H9 (cell line): Measurements from ENCODE around the gene ATP8A2. TPM values are rescaled to one million over a fixed set of nuclear protein-coding genes. Genes with fewer than 3 reads are reported as not detected.
"Not testable (repeated sequence)": the region's sequence is repeated elsewhere in the genome, so short reads cannot be mapped to it uniquely, and the experiment has no call there.

Source experiments
- DNase-seq: peaks from one replicate; pipeline ENCODE4 v3.0.0-alpha.2; 2017
- H2AFZ ChIP-seq: one replicate; pipeline ENCODE4 v1.6.1; 2013; ENCODE audit warnings: mild to moderate bottlenecking, low read length, control low read depth, moderate library complexity
- H2AK5ac ChIP-seq: 2 replicates; pipeline ENCODE4 v1.6.1; 2013; ENCODE audit warnings: low read length, control low read depth, mixed read lengths; ENCODE audit not compliant: insufficient read length
- H2BK120ac ChIP-seq: one replicate; pipeline ENCODE4 v1.6.1; 2013; ENCODE audit warnings: low read depth, mild to moderate bottlenecking, low read length, control low read depth, inconsistent platforms; ENCODE audit not compliant: poor library complexity, severe bottlenecking
- H2BK12ac ChIP-seq: 2 replicates; pipeline ENCODE4 v1.6.1; 2013; ENCODE audit warnings: low read length, control low read depth, mixed read lengths, low read depth; ENCODE audit not compliant: insufficient read length
- H2BK15ac ChIP-seq: 2 replicates; pipeline ENCODE4 v1.6.1; 2013; ENCODE audit warnings: low read depth, low read length, control low read depth
- H2BK20ac ChIP-seq: one replicate; pipeline ENCODE4 v1.6.1; 2013; ENCODE audit warnings: low read depth, mild to moderate bottlenecking, low read length, control low read depth, inconsistent platforms; ENCODE audit not compliant: poor library complexity, severe bottlenecking
- H2BK5ac ChIP-seq: 2 replicates; pipeline ENCODE4 v1.6.1; 2013; ENCODE audit warnings: low read length, control low read depth, mixed read lengths; ENCODE audit not compliant: insufficient read length
- H3K14ac ChIP-seq: 2 replicates; pipeline ENCODE4 v1.6.1; 2013; ENCODE audit warnings: low read length, control low read depth; ENCODE audit not compliant: insufficient read depth
- H3K18ac ChIP-seq: 2 replicates; pipeline ENCODE4 v1.6.1; 2013; ENCODE audit warnings: low read depth, mild to moderate bottlenecking, mixed read lengths, low read length, control low read depth; ENCODE audit not compliant: insufficient read length
- H3K23ac ChIP-seq: 2 replicates; pipeline ENCODE4 v1.6.1; 2013; ENCODE audit warnings: low read length, control low read depth, mixed read lengths, low read depth; ENCODE audit not compliant: insufficient read length
- H3K23me2 ChIP-seq: 2 replicates; pipeline ENCODE4 v1.6.1; 2013; ENCODE audit warnings: low read depth, mild to moderate bottlenecking, mixed read lengths, low read length, control low read depth; ENCODE audit not compliant: insufficient read length, poor library complexity, severe bottlenecking
- H3K27ac ChIP-seq: 2 replicates; pipeline ENCODE4 v1.5.1; 2013; ENCODE audit warnings: low read length, control low read depth, mixed read lengths, low read depth; ENCODE audit not compliant: insufficient read length
- H3K27me3 ChIP-seq: 2 replicates; pipeline ENCODE4 v1.6.1; 2013; ENCODE audit warnings: low read length, control low read depth, inconsistent platforms; ENCODE audit not compliant: insufficient read depth
- H3K4ac ChIP-seq: 2 replicates; pipeline ENCODE4 v1.6.1; 2013; ENCODE audit warnings: low read depth, mild to moderate bottlenecking, control low read depth, inconsistent platforms, low read length, moderate library complexity
- H3K4me1 ChIP-seq: 2 replicates; pipeline ENCODE4 v1.6.1; 2013; ENCODE audit warnings: low read length, control low read depth, inconsistent platforms; ENCODE audit not compliant: insufficient read depth
- H3K4me2 ChIP-seq: 2 replicates; pipeline ENCODE4 v1.6.1; 2013; ENCODE audit warnings: low read length, control low read depth, mixed read lengths; ENCODE audit not compliant: insufficient read length, insufficient read depth
- H3K56ac ChIP-seq: 2 replicates; pipeline ENCODE4 v1.6.1; 2013; ENCODE audit warnings: low read depth, mild to moderate bottlenecking, mixed read lengths, low read length, control low read depth; ENCODE audit not compliant: insufficient read length
- H3K79me1 ChIP-seq: 2 replicates; pipeline ENCODE4 v1.6.1; 2013; ENCODE audit warnings: low read depth, mild to moderate bottlenecking, moderate library complexity, low read length, control low read depth, inconsistent platforms; ENCODE audit not compliant: insufficient read depth, poor library complexity, severe bottlenecking
- H3K79me2 ChIP-seq: 2 replicates; pipeline ENCODE4 v1.6.1; 2013; ENCODE audit warnings: low read length, control low read depth, inconsistent platforms; ENCODE audit not compliant: insufficient read depth
- H3K9ac ChIP-seq: 2 replicates; pipeline ENCODE4 v1.6.1; 2013; ENCODE audit warnings: low read length, control low read depth, mixed read lengths; ENCODE audit not compliant: insufficient read length; ENCODE audit errors: extremely low read depth
- H3K9me3 ChIP-seq: one replicate; pipeline ENCODE4 v1.6.1; 2013; ENCODE audit warnings: low read depth, low read length, inconsistent platforms; ENCODE audit not compliant: control insufficient read depth
- H3T11ph ChIP-seq: one replicate; pipeline ENCODE4 v1.6.1; 2013; ENCODE audit warnings: mild to moderate bottlenecking, low read length, control low read depth, inconsistent platforms
- H4K20me1 ChIP-seq: one replicate; pipeline ENCODE4 v1.6.1; 2013; ENCODE audit not compliant: control insufficient read depth, insufficient read length, insufficient read depth
- H4K5ac ChIP-seq: 2 replicates; pipeline ENCODE4 v1.6.1; 2013; ENCODE audit warnings: low read depth, mild to moderate bottlenecking, mixed read lengths, low read length, control low read depth; ENCODE audit not compliant: insufficient read length
- H4K8ac ChIP-seq: replicated peaks from 2 replicates; pipeline ENCODE4 v1.6.1; 2013; ENCODE audit warnings: low read length, control low read depth, mixed read lengths, low read depth; ENCODE audit not compliant: insufficient read length
- H4K91ac ChIP-seq: 2 replicates; pipeline ENCODE4 v1.6.1; 2013; ENCODE audit warnings: low read depth, mild to moderate bottlenecking, moderate library complexity, mixed read lengths, low read length, control low read depth; ENCODE audit not compliant: insufficient read length
- H3K27ac Mint-ChIP-seq, 3 experiments: 2 replicates in 2 of 3; 3 replicates in 1 of 3; pipeline ENCODE4 v1.8.0; 2020 to 2021; ENCODE audit warnings: mixed read lengths in 3 of 3, mild to moderate bottlenecking in 1 of 3, moderate library complexity in 1 of 3
- H3K27me3 Mint-ChIP-seq: 2 replicates; pipeline ENCODE4 v1.8.0; 2021; ENCODE audit warnings: low read depth, mild to moderate bottlenecking, moderate library complexity, mixed read lengths
- H3K36me3 Mint-ChIP-seq, 3 experiments: 2 replicates in 2 of 3; 3 replicates in 1 of 3; pipeline ENCODE4 v1.8.0; 2020 to 2021; ENCODE audit warnings: low read depth in 3 of 3, mixed read lengths in 3 of 3; ENCODE audit not compliant: insufficient read depth in 1 of 3
- H3K4me1 Mint-ChIP-seq, 2 experiments: 2 replicates each; pipeline ENCODE4 v1.8.0; 2020; ENCODE audit warnings: mixed read lengths in 2 of 2
- H3K4me3 Mint-ChIP-seq, 2 experiments: 2 replicates in 1 of 2; 3 replicates in 1 of 2; pipeline ENCODE4 v1.8.0; 2020 to 2021; ENCODE audit warnings: mild to moderate bottlenecking in 2 of 2, mixed read lengths in 2 of 2, moderate library complexity in 1 of 2
- H3K9me3 Mint-ChIP-seq, 2 experiments: 2 replicates in 1 of 2; 3 replicates in 1 of 2; pipeline ENCODE4 v1.8.0; 2020; ENCODE audit warnings: mild to moderate bottlenecking in 2 of 2, mixed read lengths in 2 of 2, moderate library complexity in 1 of 2
- WGBS: extraction: QIAGEN DNeasy Blood & Tissue Kit; methylation state at CpG from one replicate; pipeline ENCODE4 v1.1.7; 2013; ENCODE audit warnings: missing lambda C conversion rate, low lambda C conversion rate, mixed read lengths; ENCODE audit not compliant: insufficient read length; ENCODE audit errors: extremely low coverage; 5-methylcytosine and 5-hydroxymethylcytosine counted together
- total RNA-seq: library from RNA; stranded (reverse); gene quantifications from 2 replicates; pipeline ENCODE4 v1.2.1, GENCODE V29; 2021
- TF ChIP-seq, protein P1 (sequence below): fragments of 200-600 bp; sonication (generic); conservative IDR thresholded peaks from 3 replicates; pipeline ENCODE4 v1.8.0; 2021; ENCODE audit warnings: antibody characterized with exemption, mild to moderate bottlenecking

The ATP8A2 gene
- total RNA-seq, 1 experiment from 2014 or later = 18.2 TPM

DNA sequence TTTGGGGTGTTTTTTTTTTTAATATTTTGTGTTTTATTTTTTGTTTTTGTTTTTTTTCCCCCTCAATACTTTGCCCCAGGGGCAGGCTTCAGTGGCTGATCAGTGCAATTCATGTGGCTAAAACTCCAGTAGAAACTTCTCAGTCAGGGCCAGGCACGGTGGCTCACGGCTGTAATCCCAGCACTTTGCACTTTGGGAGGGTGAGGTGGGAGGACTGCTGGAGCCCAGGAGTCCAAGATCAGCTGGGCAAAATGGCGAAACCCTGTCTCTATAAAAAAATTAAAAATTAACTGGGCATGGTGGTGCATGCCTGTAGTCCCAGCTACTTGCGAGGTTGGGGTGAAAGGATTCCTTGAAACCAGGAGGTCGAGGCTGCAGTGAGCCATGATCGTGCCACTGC, 17.4 kb upstream of the ATP8A2 start:
- Histone ChIP-seq H3K18ac (no peak overlapping the region), H2BK5ac (no peak overlapping the region), H3K4me2 (no peak overlapping the region), H2BK120ac (no peak overlapping the region), H3K27me3 (no peaks in the 10 kb centered on the region), H3K23me2 (no peaks in the 10 kb centered on the region), H3K9ac (no peak overlapping the region), H4K8ac (no peak overlapping the region), H3K79me2 (no peaks in the 10 kb centered on the region), H4K5ac (no peak overlapping the region), H3K4ac (no peak overlapping the region), H2AK5ac (no peak overlapping the region), H3K79me1 (no peaks in the 10 kb centered on the region), H3K27ac (no peak overlapping the region), H2BK12ac (no peak overlapping the region), H4K91ac (no peak overlapping the region), H2AFZ (no peak overlapping the region), H3K9me3 (no peaks in the 10 kb centered on the region), H2BK20ac (no peak overlapping the region), H3K23ac (no peak overlapping the region), H3T11ph (no peak overlapping the region), H3K14ac (no peak overlapping the region), H2BK15ac (no peak overlapping the region), H3K56ac (no peak overlapping the region), H3K4me1 (0 out of 2 replicates have a peak, but pooled peaks cover 4% of the 10 kb centered on the region), H4K20me1 (no peaks in the 10 kb centered on the region)
- no peaks in the 10 kb centered on the region for H3K27me3 Mint-ChIP-seq
- H3K36me3 Mint-ChIP-seq = no peaks in the 10 kb centered on the region; a peak in 3 of 7 replicates
- H3K4me1 Mint-ChIP-seq = peaks cover 2 to 4% of the 10 kb centered on the region in 2 experiments; a peak in 2 of 4 replicates
- H3K4me3 Mint-ChIP-seq = no peak overlapping the region
- no peak overlapping the region for H3K27ac Mint-ChIP-seq
- H3K9me3 Mint-ChIP-seq = peaks cover 3 to 10% of the 10 kb centered on the region in 2 experiments; a peak in 4 of 5 replicates
- DNase-seq = no peak
- TF ChIP-seq, protein P1, sequence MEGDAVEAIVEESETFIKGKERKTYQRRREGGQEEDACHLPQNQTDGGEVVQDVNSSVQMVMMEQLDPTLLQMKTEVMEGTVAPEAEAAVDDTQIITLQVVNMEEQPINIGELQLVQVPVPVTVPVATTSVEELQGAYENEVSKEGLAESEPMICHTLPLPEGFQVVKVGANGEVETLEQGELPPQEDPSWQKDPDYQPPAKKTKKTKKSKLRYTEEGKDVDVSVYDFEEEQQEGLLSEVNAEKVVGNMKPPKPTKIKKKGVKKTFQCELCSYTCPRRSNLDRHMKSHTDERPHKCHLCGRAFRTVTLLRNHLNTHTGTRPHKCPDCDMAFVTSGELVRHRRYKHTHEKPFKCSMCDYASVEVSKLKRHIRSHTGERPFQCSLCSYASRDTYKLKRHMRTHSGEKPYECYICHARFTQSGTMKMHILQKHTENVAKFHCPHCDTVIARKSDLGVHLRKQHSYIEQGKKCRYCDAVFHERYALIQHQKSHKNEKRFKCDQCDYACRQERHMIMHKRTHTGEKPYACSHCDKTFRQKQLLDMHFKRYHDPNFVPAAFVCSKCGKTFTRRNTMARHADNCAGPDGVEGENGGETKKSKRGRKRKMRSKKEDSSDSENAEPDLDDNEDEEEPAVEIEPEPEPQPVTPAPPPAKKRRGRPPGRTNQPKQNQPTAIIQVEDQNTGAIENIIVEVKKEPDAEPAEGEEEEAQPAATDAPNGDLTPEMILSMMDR = no peak
- WGBS = no CpG with 5 or more reads among the region's 6 CpGs

DNA sequence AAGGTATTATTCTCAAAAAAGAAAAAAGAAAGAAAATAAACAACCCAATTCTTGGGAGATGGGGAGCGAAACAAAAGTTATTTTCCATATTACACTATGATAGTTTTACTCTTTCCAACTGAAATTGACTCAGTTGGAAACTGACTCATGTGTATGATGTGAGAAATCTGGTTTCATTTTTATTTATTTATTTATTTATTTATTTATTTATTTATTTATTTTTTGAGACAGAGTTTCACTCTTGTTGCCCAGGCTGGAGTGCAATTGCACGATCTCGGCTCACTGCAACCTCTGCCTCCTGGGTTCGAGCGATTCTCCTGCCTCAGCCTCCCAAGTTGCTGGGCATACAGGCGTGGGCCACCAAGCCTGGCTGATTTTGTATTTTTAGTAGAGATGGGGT, 11.3 kb upstream of the ATP8A2 start:
- H4K5ac ChIP-seq, H2BK12ac ChIP-seq, H2BK20ac ChIP-seq, H3K14ac ChIP-seq, H3K56ac ChIP-seq, H4K20me1 ChIP-seq, DNase-seq, H3K4me3 Mint-ChIP-seq, H4K91ac ChIP-seq, H3K79me2 ChIP-seq, H3K18ac ChIP-seq, H3K4me2 ChIP-seq, H3K27ac ChIP-seq, H3K79me1 ChIP-seq, H2BK5ac ChIP-seq, H4K8ac ChIP-seq, H3K4ac ChIP-seq, H3K23me2 ChIP-seq, H2AFZ ChIP-seq, H3K27ac Mint-ChIP-seq, H2BK15ac ChIP-seq, H3K36me3 Mint-ChIP-seq, H3K4me1 ChIP-seq, H3T11ph ChIP-seq, H3K27me3 ChIP-seq, H2BK120ac ChIP-seq, H3K9me3 ChIP-seq, H3K9ac ChIP-seq, H3K4me1 Mint-ChIP-seq, H2AK5ac ChIP-seq, H3K23ac ChIP-seq, H3K27me3 Mint-ChIP-seq: not testable (repeated sequence)
- no CpG with 5 or more reads among the region's 6 CpGs for WGBS
- peaks cover 16 to 28% of the 10 kb centered on the region in 2 experiments; a peak in 4 of 5 replicates for H3K9me3 Mint-ChIP-seq
